ENCODE results near the gene TP53BP2. TPM values are rescaled to one million over a fixed set of nuclear protein-coding genes. Genes with fewer than 3 reads are reported as not detected.

Gene TP53BP2
- total and polyA plus RNA-seq, 2 experiments from 2014 or later = 36.8 to 93.5 TPM

- Histone ChIP-seq H3K36me3 (peaks cover 9% of the 10 kb centered on the region), H3K27ac (no peak overlapping the region)
These were observed 96.7 kb downstream of the TP53BP2 start for GRCh38 chr1:223748773-223749733.

GRCh38 chr1:223748405-223748772 is 97.4 kb downstream of the TP53BP2 start:
- Histone ChIP-seq H3K9me3 (ENCODE audit: low read depth) (no peaks in the 10 kb centered on the region), H3K4me3 (no peak overlapping the region), H3K36me3 (peaks cover 6% of the 10 kb centered on the region), H3K27ac (no peak overlapping the region), H3K27me3 (peaks cover 15% of the 10 kb centered on the region), H3K4me1 (ENCODE audit: low read depth) (peaks cover 5% of the 10 kb centered on the region)
- TF ChIP-seq CTCF (IDR thresholded peaks at IDR 0.05; ENCODE audit: low read depth, low read length) = no peak
- peak in 1 of 2 donors; percentile 67 for DNase-seq (ENCODE audit: low read depth in 1 of 2, low spot score in 1 of 2)

More at GRCh38 chr1:223748773-223749733, 96.7 kb downstream of the TP53BP2 start:
- H3K4me1 ChIP-seq (ENCODE audit: low read depth) = peaks cover 5% of the 10 kb centered on the region
- peaks cover 15% of the 10 kb centered on the region for H3K27me3 ChIP-seq
- H3K4me3 ChIP-seq = peak overlapping the region; percentile 37
- TF ChIP-seq CTCF (IDR thresholded peaks at IDR 0.05; ENCODE audit: low read depth, low read length) = peak; percentile 94
- peak; percentile 73 to 78 for DNase-seq (ENCODE audit: low read depth in 1 of 2, low spot score in 1 of 2)
- no peaks in the 10 kb centered on the region for H3K9me3 ChIP-seq (ENCODE audit: low read depth)

- Histone ChIP-seq H3K4me3 (no peak overlapping the region), H3K9me3 (ENCODE audit: low read depth) (no peaks in the 10 kb centered on the region), H3K4me1 (ENCODE audit: low read depth) (peaks cover 5% of the 10 kb centered on the region), H3K27ac (no peak overlapping the region), H3K36me3 (peaks cover 6% of the 10 kb centered on the region), H3K27me3 (peaks cover 15% of the 10 kb centered on the region)
- no peak for TF ChIP-seq CTCF (IDR thresholded peaks at IDR 0.05; ENCODE audit: low read depth, low read length)
- peak in 1 of 2 donors; percentile 74 for DNase-seq (ENCODE audit: low read depth in 1 of 2, low spot score in 1 of 2)
These were observed 97.9 kb downstream of the TP53BP2 start for GRCh38 chr1:223747838-223748335.

GRCh38 chr1:223745731-223746130 is 100.0 kb downstream of the TP53BP2 start:
- H3K27me3 ChIP-seq = peaks cover 15% of the 10 kb centered on the region
- H3K27ac ChIP-seq = no peak overlapping the region
- no peak for DNase-seq (ENCODE audit: low read depth in 1 of 2, low spot score in 1 of 2)
- peaks cover 6% of the 10 kb centered on the region for H3K36me3 ChIP-seq
- no peak for TF ChIP-seq CTCF (IDR thresholded peaks at IDR 0.05; ENCODE audit: low read depth, low read length)
- H3K9me3 ChIP-seq (ENCODE audit: low read depth) = no peaks in the 10 kb centered on the region
- H3K4me3 ChIP-seq = no peak overlapping the region
- no peaks in the 10 kb centered on the region for H3K4me1 ChIP-seq (ENCODE audit: low read depth)

- Histone ChIP-seq H3K27ac (no peak overlapping the region), H3K4me1 (ENCODE audit: low read depth) (peaks cover 12% of the 10 kb centered on the region), H3K4me3 (no peak overlapping the region), H3K27me3 (peaks cover 10% of the 10 kb centered on the region), H3K9me3 (ENCODE audit: low read depth) (no peaks in the 10 kb centered on the region), H3K36me3 (peaks cover 6% of the 10 kb centered on the region)
- DNase-seq (ENCODE audit: low read depth in 1 of 2, low spot score in 1 of 2) = no peak
- no peak for TF ChIP-seq CTCF (IDR thresholded peaks at IDR 0.05; ENCODE audit: low read depth, low read length)
These were observed 102.8 kb downstream of the TP53BP2 start for GRCh38 chr1:223742856-223743517.

Data from cardiac muscle cell (in vitro differentiated cells and primary cell).